ENCODE measurements around the gene ILK. TPM values are rescaled to one million over a fixed set of nuclear protein-coding genes. Genes with fewer than 3 reads are reported as not detected.
A peak's percentile ranks its signal among the peaks of the same experiment; 100 is the strongest.

Gene ILK
- 89.6 and 92.4 TPM in 2 replicates for total RNA-seq

DNA sequence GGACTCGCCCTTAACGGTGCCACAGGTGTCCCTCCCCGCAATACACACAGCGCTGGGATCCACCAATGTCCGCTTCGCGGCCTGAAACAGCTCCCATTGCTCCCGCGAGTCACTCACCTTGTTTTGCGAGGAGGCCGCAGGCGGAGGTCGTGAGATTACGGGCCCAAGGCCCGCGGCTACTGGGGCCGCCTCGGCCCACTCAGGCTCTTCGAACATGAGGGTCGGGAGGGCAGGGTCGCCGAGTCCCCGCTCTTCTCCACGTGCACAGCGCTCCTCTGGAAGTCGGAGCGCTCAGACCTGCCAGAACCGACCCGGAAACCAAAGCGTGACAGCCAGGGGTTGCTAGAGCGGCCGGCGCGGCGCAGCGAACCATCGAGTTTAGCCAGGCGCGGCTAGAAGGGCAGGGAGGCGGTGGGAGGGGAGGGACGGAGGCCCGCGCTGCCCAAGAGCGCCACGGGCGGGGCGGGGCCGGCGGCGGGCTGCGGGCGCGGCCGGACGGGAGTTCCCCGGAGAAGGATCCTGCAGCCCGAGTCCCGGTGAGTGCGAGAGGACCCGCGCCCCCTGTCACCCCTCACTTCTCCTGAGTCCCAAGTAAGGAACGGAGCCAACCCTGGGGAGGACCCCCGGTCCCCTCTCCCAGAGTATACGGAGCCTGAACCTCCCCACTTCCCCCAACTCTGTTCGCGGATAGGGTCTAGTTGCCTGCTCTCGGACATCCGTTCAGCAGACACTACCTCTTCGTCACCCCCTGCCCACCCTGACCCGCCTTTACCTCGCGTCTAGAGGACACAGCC, at the start of gene ILK, which contains the start of gene RRP8:
Gene ILK, plus strand, starts transcription at position 488 of the 794 bp plus-strand sequence. CDS start 498 bp downstream, outside the sequence.
Gene RRP8, minus strand, starts transcription at position 330 of the 794 bp plus-strand sequence. Its CDS starts 114 bp downstream, at position 216.
- no peaks in the 10 kb centered on the region for H3K9me3 Mint-ChIP-seq

GRCh38 chr11:6554828-6555706, 48.5 kb upstream of the ILK start:
- Mint-ChIP-seq H3K4me3 (no peak overlapping the region), H3K27me3 (no peaks in the 10 kb centered on the region), H3K4me1 (no peaks in the 10 kb centered on the region), H3K36me3 (ENCODE audit: low read depth) (peaks cover 2% of the 10 kb centered on the region), H3K27ac (no peak overlapping the region), H3K9me3 (no peaks in the 10 kb centered on the region)
- no peak for DNase-seq
- intact Hi-C loops (cut with micrococcal nuclease): no loop called here

More for the DNA sequence above, at the start of gene ILK, which contains the start of gene RRP8:
- no peaks in the 10 kb centered on the region for H3K27me3 Mint-ChIP-seq
- H3K36me3 Mint-ChIP-seq (ENCODE audit: low read depth): peaks cover 36% of the 10 kb centered on the region
- H3K4me3 Mint-ChIP-seq: no peak within 1 kb of the TSS
- DNase-seq: peak; percentile 96
- H3K27ac Mint-ChIP-seq: no peak within 1 kb of the TSS
- peaks cover 28% of the 10 kb centered on the region for H3K4me1 Mint-ChIP-seq
- intact Hi-C loops (cut with micrococcal nuclease): loop anchor here (1.0 to 10.0 kb wide), 7 partner anchors 9 to 224 kb away; partner anchors contain the start of genes APBB1, ARFIP2, MRPL17 and TAF10

DNA sequence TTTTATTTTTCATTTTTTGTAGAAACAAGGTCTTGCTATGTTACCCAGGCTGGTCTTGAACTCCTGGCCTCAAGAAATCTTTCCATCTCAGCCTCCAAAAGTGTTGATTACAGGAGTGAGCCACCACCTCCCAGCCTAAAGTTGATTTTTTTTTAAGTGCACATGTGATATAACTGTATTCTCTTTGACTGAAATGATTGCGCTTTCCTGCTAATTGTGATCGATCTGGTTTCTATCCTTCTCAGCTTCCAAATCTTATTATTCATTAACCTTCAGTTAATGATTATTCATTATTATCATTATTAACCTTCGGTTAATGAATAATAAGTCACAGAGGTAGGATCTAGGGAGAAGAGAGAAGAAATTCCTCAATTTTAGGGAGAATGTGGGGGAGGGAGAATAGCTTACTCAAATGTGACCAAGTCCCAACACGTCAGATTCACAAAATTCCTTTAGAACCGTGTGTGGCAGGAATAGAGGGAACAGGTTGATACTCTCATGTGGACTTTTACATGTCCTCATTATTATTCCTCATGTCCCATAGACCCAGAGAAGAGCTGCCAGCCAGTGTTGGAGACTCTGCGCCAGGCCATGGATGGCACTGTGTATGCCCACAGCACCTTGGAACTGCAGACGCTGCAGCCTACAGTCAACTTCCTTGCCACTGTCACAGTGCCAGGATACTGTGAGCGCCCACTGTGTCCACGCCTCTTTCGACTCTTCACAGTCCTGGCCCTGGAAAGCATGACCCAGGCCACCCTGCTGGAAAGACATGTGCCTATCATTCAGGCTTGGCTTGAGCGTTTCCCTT, 47.2 kb upstream of the ILK start:
- no peaks in the 10 kb centered on the region for H3K4me1 Mint-ChIP-seq
- H3K4me3 Mint-ChIP-seq: no peak overlapping the region
- DNase-seq: no peak
- no peaks in the 10 kb centered on the region for H3K9me3 Mint-ChIP-seq
- H3K36me3 Mint-ChIP-seq (ENCODE audit: low read depth): peaks cover 2% of the 10 kb centered on the region
- H3K27me3 Mint-ChIP-seq: no peaks in the 10 kb centered on the region
- intact Hi-C loops (cut with micrococcal nuclease): no loop called here
- H3K27ac Mint-ChIP-seq: no peak overlapping the region

DNA sequence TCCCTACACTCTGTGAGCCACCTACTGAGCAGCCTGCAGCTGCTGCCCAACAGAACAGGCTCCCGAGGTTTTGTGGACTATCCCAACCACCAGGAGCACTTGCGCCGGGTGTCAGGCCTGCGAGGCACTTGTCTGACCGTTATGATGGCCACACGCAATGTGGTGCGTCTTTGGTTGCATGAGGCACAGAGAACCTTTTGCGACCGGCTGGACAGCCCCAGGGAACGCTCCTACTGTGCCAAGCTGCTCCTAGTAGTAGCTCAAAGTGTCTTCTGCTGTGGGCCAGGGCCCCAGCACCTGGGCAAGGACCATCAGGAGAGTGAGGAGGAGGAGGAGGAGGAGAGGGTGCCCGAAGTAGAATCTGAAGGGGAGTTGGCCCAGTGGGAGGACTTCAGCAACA, 46.5 kb upstream of the ILK start:
- no peaks in the 10 kb centered on the region for H3K4me1 Mint-ChIP-seq
- no peaks in the 10 kb centered on the region for H3K27me3 Mint-ChIP-seq
- no peak overlapping the region for H3K4me3 Mint-ChIP-seq
- intact Hi-C loops (cut with micrococcal nuclease): no loop called here
- peaks cover 5% of the 10 kb centered on the region for H3K36me3 Mint-ChIP-seq (ENCODE audit: low read depth)
- no peak overlapping the region for H3K27ac Mint-ChIP-seq
- no peak for DNase-seq
- H3K9me3 Mint-ChIP-seq: no peaks in the 10 kb centered on the region

GRCh38 chr11:6557761-6558674, 45.6 kb upstream of the ILK start:
- Mint-ChIP-seq H3K27ac (no peak overlapping the region), H3K4me3 (no peak overlapping the region), H3K36me3 (ENCODE audit: low read depth) (peaks cover 6% of the 10 kb centered on the region), H3K4me1 (no peaks in the 10 kb centered on the region), H3K27me3 (no peaks in the 10 kb centered on the region), H3K9me3 (no peaks in the 10 kb centered on the region)
- intact Hi-C loops (cut with micrococcal nuclease): no loop called here
- no peak for DNase-seq

- no peak overlapping the region for H3K4me3 Mint-ChIP-seq
- no peak overlapping the region for H3K27ac Mint-ChIP-seq
- no peak for DNase-seq
- peaks cover 10% of the 10 kb centered on the region for H3K36me3 Mint-ChIP-seq (ENCODE audit: low read depth)
- no peaks in the 10 kb centered on the region for H3K27me3 Mint-ChIP-seq
- H3K4me1 Mint-ChIP-seq: no peaks in the 10 kb centered on the region
- H3K9me3 Mint-ChIP-seq: no peaks in the 10 kb centered on the region
- intact Hi-C loops (cut with micrococcal nuclease): no loop called here
These were observed 44.2 kb upstream of the ILK start for GRCh38 chr11:6559369-6559768.

DNA sequence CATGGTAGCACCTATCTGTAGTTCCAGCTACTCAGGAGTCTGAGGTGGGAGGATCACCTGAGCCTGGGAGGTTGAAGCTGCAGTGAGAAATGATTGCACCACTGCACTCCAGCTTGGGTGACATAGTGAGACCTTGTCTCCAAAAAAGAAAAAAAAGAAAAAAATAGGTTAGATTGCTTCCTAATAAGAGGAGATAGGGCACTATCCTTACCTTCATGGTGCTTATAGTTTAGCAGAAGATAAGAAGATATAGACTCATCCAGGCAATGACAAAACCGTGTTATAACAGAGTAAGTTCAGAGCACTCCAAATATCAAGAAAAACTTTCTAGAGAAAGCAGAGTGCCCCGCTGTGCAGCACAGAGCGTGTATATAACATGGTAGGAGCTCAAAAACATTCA, 42.3 kb upstream of the ILK start:
- Mint-ChIP-seq H3K4me1 (no peaks in the 10 kb centered on the region), H3K9me3 (no peaks in the 10 kb centered on the region), H3K27me3 (no peaks in the 10 kb centered on the region), H3K36me3 (ENCODE audit: low read depth) (peaks cover 13% of the 10 kb centered on the region), H3K4me3 (no peak overlapping the region), H3K27ac (no peak overlapping the region)
- intact Hi-C loops (cut with micrococcal nuclease): no loop called here
- DNase-seq: no peak

GRCh38 chr11:6563121-6563619, 40.4 kb upstream of the ILK start:
- peak; percentile 43 for DNase-seq
- Mint-ChIP-seq H3K9me3 (no peaks in the 10 kb centered on the region), H3K36me3 (ENCODE audit: low read depth) (peaks cover 13% of the 10 kb centered on the region), H3K27me3 (no peaks in the 10 kb centered on the region), H3K4me3 (no peak overlapping the region), H3K27ac (no peak overlapping the region), H3K4me1 (no peaks in the 10 kb centered on the region)
- intact Hi-C loops (cut with micrococcal nuclease): no loop called here

DNA sequence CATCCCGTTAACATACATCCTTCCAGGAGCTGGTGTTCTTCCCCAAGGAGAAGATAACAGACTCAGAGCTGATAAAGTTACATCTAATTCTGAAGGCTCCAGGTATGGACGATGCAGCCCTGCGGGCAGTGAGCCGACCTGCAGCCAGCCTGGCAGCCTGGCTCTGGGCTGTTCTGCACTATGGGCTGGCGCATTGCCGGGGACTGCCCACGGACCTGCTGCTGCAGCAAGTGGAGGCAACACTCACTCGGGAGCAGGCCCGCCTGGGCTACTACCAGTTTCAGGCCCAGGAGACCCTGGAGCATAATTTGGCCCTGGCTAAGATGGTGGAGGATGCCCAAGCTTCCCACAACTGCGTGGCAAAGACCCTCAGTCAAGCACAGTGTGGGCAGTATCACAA, 39.9 kb upstream of the ILK start:
- intact Hi-C loops (cut with micrococcal nuclease): no loop called here
- H3K27ac Mint-ChIP-seq: no peak overlapping the region
- H3K27me3 Mint-ChIP-seq: no peaks in the 10 kb centered on the region
- H3K4me3 Mint-ChIP-seq: no peak overlapping the region
- DNase-seq: no peak
- peaks cover 13% of the 10 kb centered on the region for H3K36me3 Mint-ChIP-seq (ENCODE audit: low read depth)
- H3K9me3 Mint-ChIP-seq: no peaks in the 10 kb centered on the region
- peaks cover 2% of the 10 kb centered on the region for H3K4me1 Mint-ChIP-seq

- no peak overlapping the region for H3K4me3 Mint-ChIP-seq
- H3K27ac Mint-ChIP-seq: peak overlapping the region; percentile 2
- no peaks in the 10 kb centered on the region for H3K27me3 Mint-ChIP-seq
- peaks cover 15% of the 10 kb centered on the region for H3K36me3 Mint-ChIP-seq (ENCODE audit: low read depth)
- no peaks in the 10 kb centered on the region for H3K9me3 Mint-ChIP-seq
- intact Hi-C loops (cut with micrococcal nuclease): no loop called here
- no peak for DNase-seq
- peaks cover 8% of the 10 kb centered on the region for H3K4me1 Mint-ChIP-seq
These were observed 38.2 kb upstream of the ILK start for GRCh38 chr11:6565325-6565724.

GRCh38 chr11:6565988-6566703, 37.4 kb upstream of the ILK start:
- Mint-ChIP-seq H3K4me3 (no peak overlapping the region), H3K4me1 (peaks cover 8% of the 10 kb centered on the region), H3K36me3 (ENCODE audit: low read depth) (peaks cover 15% of the 10 kb centered on the region), H3K27me3 (no peaks in the 10 kb centered on the region), H3K9me3 (no peaks in the 10 kb centered on the region), H3K27ac (peak overlapping the region; percentile 3)
- intact Hi-C loops (cut with micrococcal nuclease): no loop called here
- DNase-seq: peak; percentile 49

DNA sequence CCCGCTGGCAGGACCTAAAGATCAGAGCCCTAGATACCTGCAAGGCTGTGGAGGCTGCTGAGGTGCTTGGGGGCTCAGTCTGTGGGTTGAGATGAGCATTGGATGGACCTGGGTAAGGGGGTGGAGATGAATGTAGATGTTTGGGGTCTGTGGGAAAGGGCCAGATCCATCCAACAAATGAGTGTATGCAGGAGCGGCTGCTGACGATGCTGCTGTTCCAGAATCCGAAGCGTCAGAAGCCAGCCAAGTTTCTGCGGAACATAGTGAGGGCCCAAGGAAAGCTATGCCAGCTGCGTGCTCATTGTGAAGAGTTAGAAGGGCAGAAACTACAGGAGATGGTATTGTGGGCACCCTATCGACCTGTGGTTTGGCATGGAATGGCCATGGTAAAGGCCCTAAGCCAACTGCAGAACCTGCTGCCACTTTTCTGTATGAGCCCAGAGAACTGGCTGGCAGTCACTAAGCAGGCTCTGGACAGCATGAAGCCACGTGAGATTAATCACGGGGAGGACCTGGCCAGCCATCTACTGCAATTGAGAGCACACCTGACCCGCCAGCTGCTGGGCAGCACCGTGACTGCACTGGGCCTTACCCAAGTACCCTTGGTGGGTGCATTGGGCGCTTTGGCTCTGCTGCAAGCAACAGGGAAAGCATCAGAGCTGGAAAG, 36.7 kb upstream of the ILK start:
- H3K27ac Mint-ChIP-seq: peak overlapping the region; percentile 3
- no peak overlapping the region for H3K4me3 Mint-ChIP-seq
- H3K36me3 Mint-ChIP-seq (ENCODE audit: low read depth): peaks cover 12% of the 10 kb centered on the region
- intact Hi-C loops (cut with micrococcal nuclease): no loop called here
- DNase-seq: peak; percentile 49
- peaks cover 8% of the 10 kb centered on the region for H3K4me1 Mint-ChIP-seq
- H3K9me3 Mint-ChIP-seq: no peaks in the 10 kb centered on the region
- no peaks in the 10 kb centered on the region for H3K27me3 Mint-ChIP-seq

Measured in activated CD4-positive, alpha-beta T cell treated with anti-CD3 and anti-CD28 coated beads, Interleukin-2, amount 10 ng/mL, durations not matched to agents 24 days and 14 days (primary cell).